ENCODE results near the gene NGF.

NGF gene

DNA sequence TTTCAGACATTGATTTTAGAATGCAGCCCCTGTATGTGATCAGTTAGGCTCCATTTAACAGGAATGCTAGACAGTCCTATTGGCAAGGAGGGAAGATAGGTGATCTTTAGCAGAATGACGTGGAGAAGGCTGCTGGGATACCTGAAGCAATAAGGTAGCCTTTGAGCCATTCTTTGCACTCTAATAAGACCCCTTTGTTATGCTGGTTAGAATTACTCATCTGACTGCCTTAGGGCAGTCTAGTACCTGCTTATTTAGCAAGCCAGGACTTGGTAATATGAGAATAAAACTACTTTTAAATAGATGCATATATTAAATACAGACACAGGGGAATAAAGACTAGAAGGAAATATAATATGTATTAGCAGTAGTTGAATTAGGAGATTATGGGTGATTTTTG, 29.1 kb downstream of the NGF start:
- DNase-seq = no peak

DNA sequence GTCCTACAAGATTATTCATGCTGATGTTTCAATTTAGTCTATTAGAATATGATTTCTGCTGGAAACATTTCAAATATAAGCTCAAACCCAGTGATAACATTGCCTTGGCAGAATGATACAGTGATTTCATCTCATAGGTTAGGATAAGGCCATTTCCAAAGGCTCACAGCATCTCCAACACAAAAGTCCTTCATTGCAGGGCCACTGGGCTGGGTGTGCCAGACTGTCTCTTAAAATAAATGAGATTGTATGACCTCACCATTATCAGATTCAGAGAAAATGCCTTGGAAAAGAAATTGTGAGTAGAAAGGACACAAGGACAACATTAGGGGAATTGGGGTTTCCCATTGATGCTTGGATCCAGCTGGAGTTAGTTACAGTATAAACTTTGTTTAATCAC, 30.4 kb downstream of the NGF start:
- no peak for DNase-seq

GRCh38 chr1:115306146-115306545, 31.9 kb downstream of the NGF start:
- DNase-seq = no peak

- no peak for DNase-seq
Observed at GRCh38 chr1:115303364-115303763, 34.7 kb downstream of the NGF start.

DNA sequence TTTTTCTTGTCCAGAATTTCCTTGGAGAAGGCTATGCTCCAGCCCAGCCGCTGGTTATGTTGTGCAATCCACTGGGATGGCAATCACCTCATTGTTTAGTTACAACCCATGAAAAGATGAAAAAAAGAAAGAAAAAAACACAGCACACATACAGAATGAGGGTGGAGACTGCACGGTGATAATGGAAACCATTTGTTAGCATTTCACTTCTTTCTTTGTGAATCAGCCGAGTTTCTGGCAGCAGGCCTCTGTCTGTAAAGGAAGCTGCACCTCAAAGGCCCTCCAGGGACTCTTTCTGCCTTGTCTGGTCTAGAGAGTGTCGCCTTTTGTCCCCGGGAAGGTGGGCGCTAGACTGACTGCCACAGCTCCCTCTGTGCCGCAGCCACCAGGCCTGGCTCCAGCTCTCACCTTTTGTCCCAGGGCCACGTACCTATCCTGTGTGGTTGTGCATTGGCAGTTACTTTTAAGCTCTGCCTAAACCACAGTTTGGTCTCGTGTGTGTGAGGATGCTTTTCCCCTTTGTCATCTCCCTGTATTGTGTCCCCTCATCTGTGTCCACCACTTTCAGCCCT, 35.6 kb downstream of the NGF start:
- no peak for DNase-seq

- DNase-seq = no peak
Observed at GRCh38 chr1:115301438-115302020, 36.5 kb downstream of the NGF start.

GRCh38 chr1:115300087-115300876, 37.8 kb downstream of the NGF start:
- no peak for DNase-seq

GRCh38 chr1:115299266-115299665, 38.8 kb downstream of the NGF start:
- no peak for DNase-seq

GRCh38 chr1:115296981-115297380, 41.1 kb downstream of the NGF start:
- DNase-seq = no peak

DNA sequence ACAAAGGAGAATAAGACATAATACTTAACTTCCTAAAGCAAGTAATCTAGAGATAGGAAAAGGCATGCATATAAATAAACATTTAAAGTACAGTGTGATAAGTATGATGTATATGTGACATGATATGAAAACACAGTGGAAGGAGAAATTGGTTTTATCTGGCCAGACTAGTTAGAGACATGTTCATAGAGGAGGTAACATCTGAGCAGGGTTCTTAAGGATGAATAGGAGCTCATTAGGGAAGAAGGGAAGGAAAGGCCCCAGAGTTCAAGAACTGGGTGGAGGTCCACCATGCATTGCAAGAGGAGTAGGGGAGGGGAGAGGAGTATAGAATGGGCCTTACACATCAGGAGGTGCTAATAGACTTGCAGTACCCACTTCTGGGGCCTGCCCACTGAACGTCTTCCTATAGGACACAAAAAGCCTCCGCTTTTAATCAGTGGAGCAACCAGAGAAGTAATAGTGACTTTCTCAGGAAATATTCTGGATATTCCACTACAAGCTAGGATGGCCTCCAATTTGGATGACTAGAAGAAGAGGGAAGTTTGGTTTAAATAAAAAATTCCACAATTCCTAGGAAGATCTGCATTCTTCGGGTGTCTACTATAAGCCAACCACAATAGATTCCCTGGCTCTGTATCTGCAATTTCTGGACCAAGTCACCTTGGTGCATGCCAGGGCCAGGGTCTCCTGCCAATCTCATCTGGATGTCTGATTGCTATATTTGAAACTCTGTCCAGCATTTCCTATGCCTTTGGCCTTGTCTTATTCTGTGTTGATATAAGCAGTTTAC, 41.9 kb downstream of the NGF start:
- no peak for DNase-seq

- no peak for DNase-seq
Observed at GRCh38 chr1:115293899-115294298, 44.1 kb downstream of the NGF start.

DNA sequence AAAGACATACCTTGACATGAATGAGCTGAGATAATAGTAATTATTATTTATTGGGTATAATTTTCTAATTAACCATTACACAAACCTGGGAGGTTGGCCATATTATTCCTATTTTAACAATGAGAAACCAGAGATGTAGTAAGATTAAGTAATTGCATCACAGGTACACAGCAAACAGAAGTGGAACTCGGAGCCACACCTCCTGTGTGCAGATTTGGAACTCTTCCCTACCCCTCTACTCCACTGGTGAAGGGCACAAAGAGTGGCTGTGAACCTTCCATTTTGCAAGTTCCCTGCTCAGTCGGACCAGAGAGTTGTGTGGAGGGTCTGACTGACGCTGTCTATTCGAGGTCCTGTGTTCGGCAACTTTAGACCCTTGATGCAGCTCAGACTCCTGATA, 45.0 kb downstream of the NGF start:
- DNase-seq = no peak

GRCh38 chr1:115291741-115292140, 46.3 kb downstream of the NGF start:
- DNase-seq = no peak

- DNase-seq = no peak
Observed at GRCh38 chr1:115289940-115290339, 48.1 kb downstream of the NGF start.

DNA sequence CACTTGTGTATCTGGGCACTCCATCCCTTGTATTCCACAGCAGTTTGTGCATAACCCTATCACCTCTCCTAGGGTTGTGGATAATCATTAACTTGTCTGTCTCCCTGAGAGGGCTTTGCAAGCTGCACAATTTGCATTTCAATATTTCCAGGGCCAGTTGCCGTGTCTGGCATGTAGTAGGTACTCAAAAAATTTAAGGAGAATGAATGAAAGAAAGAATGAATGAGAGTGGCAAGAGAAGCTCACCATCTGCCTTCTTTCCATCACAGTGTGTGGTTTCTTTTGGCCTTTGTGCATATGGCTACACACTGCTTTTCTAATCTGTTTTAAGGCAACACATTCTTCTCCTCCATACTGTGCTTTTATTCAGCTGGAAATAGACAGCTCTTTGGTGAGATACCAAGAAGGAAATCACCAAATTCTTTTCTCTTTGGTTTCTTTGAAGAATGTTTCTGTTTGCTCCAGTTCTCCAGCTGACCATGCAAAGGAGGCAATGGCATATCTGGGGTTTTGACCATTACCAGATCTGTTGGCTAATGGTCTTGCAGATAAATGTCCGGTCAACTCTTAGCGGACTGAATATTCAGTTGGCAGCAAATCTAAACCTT, 49.4 kb downstream of the NGF start:
- no peak for DNase-seq

DNA sequence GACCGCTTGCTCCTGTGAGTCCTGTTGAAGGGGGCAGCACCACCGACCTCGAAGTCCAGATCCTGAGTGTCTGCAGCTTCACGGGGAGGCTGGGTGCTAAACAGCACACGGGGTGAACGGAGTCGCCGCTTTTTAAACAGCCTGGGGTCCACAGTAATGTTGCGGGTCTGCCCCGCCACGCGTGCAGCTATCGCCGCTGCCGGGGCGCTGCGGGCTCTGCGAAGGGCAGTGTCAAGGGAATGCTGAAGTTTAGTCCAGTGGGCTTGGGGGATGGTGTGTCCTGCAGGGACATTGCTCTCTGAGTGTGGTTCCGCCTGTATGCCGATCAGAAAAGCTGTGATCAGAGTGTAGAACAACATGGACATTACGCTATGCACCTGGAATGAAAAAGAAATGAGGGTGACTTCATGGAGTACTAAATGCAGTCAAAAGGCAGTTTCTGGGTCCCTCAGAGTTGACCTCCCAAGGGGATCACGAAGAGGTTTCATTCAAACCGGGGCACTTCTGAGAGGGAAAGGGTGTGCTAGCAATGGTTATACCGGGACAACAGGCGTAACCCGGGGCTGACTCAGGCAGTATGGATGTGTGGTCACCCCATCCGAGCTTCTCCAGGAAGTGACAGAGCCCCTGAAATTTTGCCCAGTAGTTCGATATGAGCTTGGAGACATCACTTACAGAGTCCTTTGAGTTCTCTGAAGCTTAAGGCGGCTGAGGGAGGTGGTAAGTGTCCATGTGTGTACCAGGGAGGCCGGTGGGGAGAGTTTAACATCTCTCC, 51.4 kb downstream of the NGF start:
- no peak for DNase-seq

DNA sequence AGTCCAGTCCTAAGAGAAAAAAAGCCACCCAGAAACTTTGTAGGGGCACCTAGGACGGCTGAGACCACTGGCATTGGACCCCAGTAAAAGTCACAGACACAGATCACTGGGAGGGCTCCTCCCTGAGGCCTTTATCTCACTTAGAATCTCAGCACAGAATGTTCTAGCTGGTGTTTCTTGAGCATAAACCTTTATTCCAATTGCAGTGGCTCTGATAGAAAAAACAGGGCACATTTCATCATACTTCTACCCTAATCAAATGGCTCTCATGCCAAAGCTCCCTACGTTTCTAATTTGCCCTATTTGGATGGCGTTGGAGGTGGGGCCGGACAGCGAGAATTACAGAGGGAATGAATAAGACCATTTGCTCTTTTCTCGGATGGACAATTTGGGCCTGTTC, 53.8 kb downstream of the NGF start:
- no peak for DNase-seq

- DNase-seq = no peak
Observed at GRCh38 chr1:115283681-115284146, 54.3 kb downstream of the NGF start.

- no peak for DNase-seq
Observed at GRCh38 chr1:115283249-115283648, 54.8 kb downstream of the NGF start.

DNA sequence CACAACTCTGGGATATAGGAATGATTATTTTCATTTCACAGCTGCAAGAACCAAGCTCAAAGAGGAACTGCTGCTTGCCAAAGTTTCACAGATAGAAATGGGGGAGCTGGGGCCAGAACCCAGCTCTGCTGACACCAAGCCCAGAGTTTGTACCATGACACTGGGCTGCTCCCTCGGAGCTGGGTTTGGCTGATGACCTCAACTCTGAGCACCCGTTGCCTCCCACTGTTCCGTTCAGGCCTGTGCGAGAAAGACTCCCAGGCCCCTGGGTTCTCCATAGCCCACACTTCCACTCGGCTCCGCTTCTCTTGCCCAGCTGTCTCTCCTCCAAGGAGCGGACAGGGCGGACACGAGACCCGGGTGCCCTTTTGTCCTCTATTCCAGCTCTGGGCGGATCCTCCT, 55.2 kb downstream of the NGF start:
- DNase-seq = peak; percentile 25

GRCh38 chr1:115281143-115281542, 56.9 kb downstream of the NGF start:
- no peak for DNase-seq

DNA sequence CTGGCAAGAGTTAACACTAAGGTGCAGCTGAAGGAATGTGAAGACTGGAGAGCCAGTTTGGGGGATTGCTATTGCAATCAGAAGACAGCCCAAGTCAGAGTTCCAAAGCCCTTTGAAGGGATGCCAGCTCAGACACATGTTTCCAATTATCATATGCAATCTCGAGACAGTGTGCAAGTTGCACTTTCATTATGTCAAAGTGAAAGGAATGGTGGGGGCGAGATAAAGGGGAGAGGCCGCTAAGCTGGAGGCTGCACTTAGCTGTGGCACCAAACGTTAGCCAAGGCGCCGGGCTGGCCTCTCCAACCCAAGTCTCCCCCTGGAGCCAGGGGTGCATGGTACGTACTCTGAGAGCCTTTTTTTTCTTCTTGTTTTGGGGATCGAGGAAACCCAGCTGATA, 58.0 kb downstream of the NGF start:
- DNase-seq = no peak
